ENCODE measurements around the gene ATL1. TPM values are rescaled to one million over a fixed set of nuclear protein-coding genes. Genes with fewer than 3 reads are reported as not detected.
A peak's percentile ranks its signal among the peaks of the same experiment; 100 is the strongest.
"Not testable (repeated sequence)": the region's sequence is repeated elsewhere in the genome, so short reads cannot be mapped to it uniquely, and the experiment has no call there.

Gene ATL1
- total RNA-seq, 1 donor from 2014 or later, result 7.2 TPM

- no peak for DNase-seq
Observed at GRCh38 chr14:50534997-50535396, 24.9 kb upstream of the ATL1 start.

GRCh38 chr14:50538034-50538433 lies 21.9 kb upstream of the ATL1 start:
- DNase-seq, result not testable (repeated sequence)

- no peak for DNase-seq
Observed at GRCh38 chr14:50539051-50539450, 20.9 kb upstream of the ATL1 start.

- no peak for DNase-seq
Observed at GRCh38 chr14:50541159-50541567, 18.8 kb upstream of the ATL1 start.

GRCh38 chr14:50542941-50543418 lies 17.0 kb upstream of the ATL1 start:
- peak; percentile 57 for DNase-seq

- DNase-seq, result no peak
Observed at GRCh38 chr14:50544911-50545310, 15.0 kb upstream of the ATL1 start.

- no peak for DNase-seq
Observed at GRCh38 chr14:50545618-50546017, 14.3 kb upstream of the ATL1 start.

GRCh38 chr14:50550294-50550693 lies 9.7 kb upstream of the ATL1 start:
- DNase-seq, result no peak

- no peak for DNase-seq
Observed at GRCh38 chr14:50551877-50552276, 8.1 kb upstream of the ATL1 start.

- DNase-seq, result not testable (repeated sequence)
Observed at GRCh38 chr14:50552796-50553195, 7.1 kb upstream of the ATL1 start.

- DNase-seq, result peak; percentile 75
Observed at GRCh38 chr14:50560931-50561285, 963 bp downstream of the ATL1 start.

- no peak for DNase-seq
Observed at GRCh38 chr14:50562841-50563240, 2.9 kb downstream of the ATL1 start.

- DNase-seq, result no peak
Observed at GRCh38 chr14:50569714-50570274, 9.8 kb downstream of the ATL1 start.

- no peak for DNase-seq
Observed at GRCh38 chr14:50573862-50574261, 13.9 kb downstream of the ATL1 start.

GRCh38 chr14:50575769-50576168 lies 15.8 kb downstream of the ATL1 start:
- no peak for DNase-seq

GRCh38 chr14:50577982-50578381 lies 18.0 kb downstream of the ATL1 start:
- no peak for DNase-seq

GRCh38 chr14:50578433-50578832 lies 18.5 kb downstream of the ATL1 start:
- DNase-seq, result no peak

GRCh38 chr14:50590464-50590863 lies 30.5 kb downstream of the ATL1 start:
- DNase-seq, result no peak

- no peak for DNase-seq
Observed at GRCh38 chr14:50594577-50595316, 34.8 kb downstream of the ATL1 start.

GRCh38 chr14:50598765-50599164 lies 38.8 kb downstream of the ATL1 start:
- no peak for DNase-seq

GRCh38 chr14:50599700-50600444 lies 39.9 kb downstream of the ATL1 start:
- peak; percentile 65 for DNase-seq

- DNase-seq, result no peak
Observed at GRCh38 chr14:50600849-50601248, 40.9 kb downstream of the ATL1 start.

GRCh38 chr14:50601394-50601793 lies 41.4 kb downstream of the ATL1 start:
- DNase-seq, result no peak
